ENCODE data around the gene CSNK2A2.
A peak's percentile ranks its signal among the peaks of the same experiment; 100 is the strongest.

The CSNK2A2 gene

GRCh38 chr16:58212824-58213655 is 15.1 kb upstream of the CSNK2A2 start:
- Mint-ChIP-seq H3K4me3 (no peak overlapping the region), H3K27ac (no peak overlapping the region), H3K9me3 (no peaks in the 10 kb centered on the region), H3K27me3 (ENCODE audit: low read depth) (peaks cover 31% of the 10 kb centered on the region), H3K4me1 (ENCODE audit: low read depth) (no peaks in the 10 kb centered on the region), H3K36me3 (ENCODE audit: low read depth) (no peaks in the 10 kb centered on the region)

- Mint-ChIP-seq H3K9me3 (no peaks in the 10 kb centered on the region), H3K36me3 (ENCODE audit: low read depth) (no peaks in the 10 kb centered on the region), H3K4me1 (ENCODE audit: low read depth) (no peaks in the 10 kb centered on the region), H3K27me3 (ENCODE audit: low read depth) (peaks cover 27% of the 10 kb centered on the region), H3K27ac (no peak overlapping the region), H3K4me3 (no peak overlapping the region)
Measured at GRCh38 chr16:58211846-58212245, 13.9 kb upstream of the CSNK2A2 start.

- Mint-ChIP-seq H3K4me1 (ENCODE audit: low read depth) (no peaks in the 10 kb centered on the region), H3K36me3 (ENCODE audit: low read depth) (no peaks in the 10 kb centered on the region), H3K27me3 (ENCODE audit: low read depth) (peaks cover 29% of the 10 kb centered on the region), H3K4me3 (no peak overlapping the region), H3K9me3 (no peaks in the 10 kb centered on the region), H3K27ac (no peak overlapping the region)
Measured at GRCh38 chr16:58211245-58211644, 13.3 kb upstream of the CSNK2A2 start.

- Mint-ChIP-seq H3K27me3 (ENCODE audit: low read depth) (peaks cover 9% of the 10 kb centered on the region), H3K4me3 (no peak overlapping the region), H3K27ac (no peak overlapping the region), H3K9me3 (no peaks in the 10 kb centered on the region), H3K36me3 (ENCODE audit: low read depth) (no peaks in the 10 kb centered on the region), H3K4me1 (ENCODE audit: low read depth) (no peaks in the 10 kb centered on the region)
Measured at GRCh38 chr16:58205276-58206036, 7.5 kb upstream of the CSNK2A2 start.

GRCh38 chr16:58201163-58201562 is 3.3 kb upstream of the CSNK2A2 start:
- Mint-ChIP-seq H3K27ac (no peak overlapping the region), H3K27me3 (ENCODE audit: low read depth) (peaks cover 19% of the 10 kb centered on the region), H3K4me3 (no peak overlapping the region)

GRCh38 chr16:58200004-58200797 is 2.3 kb upstream of the CSNK2A2 start:
- Mint-ChIP-seq H3K36me3 (ENCODE audit: low read depth) (peaks cover 10% of the 10 kb centered on the region), H3K27me3 (ENCODE audit: low read depth) (peaks cover 19% of the 10 kb centered on the region), H3K9me3 (no peaks in the 10 kb centered on the region), H3K4me1 (ENCODE audit: low read depth) (peaks cover 18% of the 10 kb centered on the region), H3K27ac (no peak overlapping the region), H3K4me3 (peak overlapping the region; percentile 52)

More at GRCh38 chr16:58201163-58201562, 3.3 kb upstream of the CSNK2A2 start:
- H3K36me3 Mint-ChIP-seq (ENCODE audit: low read depth) = peaks cover 7% of the 10 kb centered on the region
- peaks cover 12% of the 10 kb centered on the region for H3K4me1 Mint-ChIP-seq (ENCODE audit: low read depth)
- H3K9me3 Mint-ChIP-seq = no peaks in the 10 kb centered on the region

GRCh38 chr16:58198803-58199411 is 1.0 kb upstream of the CSNK2A2 start:
- Mint-ChIP-seq H3K27me3 (ENCODE audit: low read depth) (peaks cover 19% of the 10 kb centered on the region), H3K36me3 (ENCODE audit: low read depth) (peaks cover 13% of the 10 kb centered on the region), H3K27ac (peak overlapping the region; percentile 10), H3K9me3 (no peaks in the 10 kb centered on the region), H3K4me3 (peak overlapping the region; percentile 80), H3K4me1 (ENCODE audit: low read depth) (peaks cover 18% of the 10 kb centered on the region)

GRCh38 chr16:58197314-58198012 is 443 bp downstream of the CSNK2A2 start:
- peak overlapping the region; percentile 38 for H3K27ac Mint-ChIP-seq
- peak overlapping the region; percentile 84 for H3K4me3 Mint-ChIP-seq
- H3K4me1 Mint-ChIP-seq (ENCODE audit: low read depth) = peaks cover 22% of the 10 kb centered on the region
- H3K9me3 Mint-ChIP-seq = no peaks in the 10 kb centered on the region
- H3K27me3 Mint-ChIP-seq (ENCODE audit: low read depth) = peaks cover 15% of the 10 kb centered on the region
- H3K36me3 Mint-ChIP-seq (ENCODE audit: low read depth) = peaks cover 19% of the 10 kb centered on the region

- peaks cover 15% of the 10 kb centered on the region for H3K27me3 Mint-ChIP-seq (ENCODE audit: low read depth)
- H3K27ac Mint-ChIP-seq = peak overlapping the region; percentile 38
- no peaks in the 10 kb centered on the region for H3K9me3 Mint-ChIP-seq
- peak overlapping the region; percentile 84 for H3K4me3 Mint-ChIP-seq
- peaks cover 24% of the 10 kb centered on the region for H3K4me1 Mint-ChIP-seq (ENCODE audit: low read depth)
- peaks cover 23% of the 10 kb centered on the region for H3K36me3 Mint-ChIP-seq (ENCODE audit: low read depth)
Measured at GRCh38 chr16:58196898-58197313, 1.0 kb downstream of the CSNK2A2 start.

- peaks cover 15% of the 10 kb centered on the region for H3K27me3 Mint-ChIP-seq (ENCODE audit: low read depth)
- no peaks in the 10 kb centered on the region for H3K9me3 Mint-ChIP-seq
- H3K36me3 Mint-ChIP-seq (ENCODE audit: low read depth) = peaks cover 30% of the 10 kb centered on the region
- peaks cover 27% of the 10 kb centered on the region for H3K4me1 Mint-ChIP-seq (ENCODE audit: low read depth)
- no peak overlapping the region for H3K27ac Mint-ChIP-seq
- H3K4me3 Mint-ChIP-seq = peak overlapping the region; percentile 84
Measured at GRCh38 chr16:58195771-58196170, 2.1 kb downstream of the CSNK2A2 start.

- peaks cover 31% of the 10 kb centered on the region for H3K36me3 Mint-ChIP-seq (ENCODE audit: low read depth)
Measured at GRCh38 chr16:58195344-58195743, 2.6 kb downstream of the CSNK2A2 start.

GRCh38 chr16:58194790-58195189 is 3.1 kb downstream of the CSNK2A2 start:
- Mint-ChIP-seq H3K4me1 (ENCODE audit: low read depth) (peaks cover 27% of the 10 kb centered on the region), H3K9me3 (no peaks in the 10 kb centered on the region), H3K27me3 (ENCODE audit: low read depth) (peaks cover 6% of the 10 kb centered on the region), H3K4me3 (no peak overlapping the region), H3K36me3 (ENCODE audit: low read depth) (peaks cover 35% of the 10 kb centered on the region), H3K27ac (no peak overlapping the region)

More at GRCh38 chr16:58195344-58195743, 2.6 kb downstream of the CSNK2A2 start:
- H3K4me1 Mint-ChIP-seq (ENCODE audit: low read depth) = peaks cover 27% of the 10 kb centered on the region
- H3K27me3 Mint-ChIP-seq (ENCODE audit: low read depth) = peaks cover 12% of the 10 kb centered on the region
- no peaks in the 10 kb centered on the region for H3K9me3 Mint-ChIP-seq
- H3K27ac Mint-ChIP-seq = no peak overlapping the region
- H3K4me3 Mint-ChIP-seq = no peak overlapping the region

- no peak overlapping the region for H3K4me3 Mint-ChIP-seq
- peaks cover 55% of the 10 kb centered on the region for H3K36me3 Mint-ChIP-seq (ENCODE audit: low read depth)
- no peaks in the 10 kb centered on the region for H3K9me3 Mint-ChIP-seq
- H3K4me1 Mint-ChIP-seq (ENCODE audit: low read depth) = peaks cover 14% of the 10 kb centered on the region
- H3K27ac Mint-ChIP-seq = no peak overlapping the region
- no peaks in the 10 kb centered on the region for H3K27me3 Mint-ChIP-seq (ENCODE audit: low read depth)
Measured at GRCh38 chr16:58187665-58188421, 10.1 kb downstream of the CSNK2A2 start.

All from T-helper 1 cell treated with Interleukin-12 subunit alpha and Interleukin-12 subunit beta and Interleukin-4 antibody, amounts not matched to agents 30 μg/mL and 1 μg/mL, for 36 hours (primary cell).